Heart left ventricle (tissue), 13 donors: Measurements from ENCODE around the gene SCLY.

Experiments used
- CTCF ChIP-seq, 12 donors: fragments of 200-600 bp; sonication (generic) in 4 of 12; IDR thresholded peaks; one replicate each; pipeline versions ENCODE4 v1.5.0 to v1.8.0; 2018 to 2022; ENCODE audit warnings: antibody characterized with exemption in 12 of 12, mild to moderate bottlenecking in 5 of 12
- POLR2A ChIP-seq, 2 donors: fragments of 450-650 bp; IDR thresholded peaks; one replicate each; pipeline ENCODE4 v1.6.1; 2017; ENCODE audit warnings: antibody characterized with exemption in 2 of 2, mild to moderate bottlenecking in 2 of 2, moderate library complexity in 2 of 2
- donor health status: ischemic (EF 13 %, LVEDD 7.1; RV severe dilation, severe dysfunction).
- donor health status: DM: no; HTN: yes; CAD: no.
- donor health status: DM: no; HTN: no; CAD: no.
- donor health status: ischemic (EF 25% LVEDD 6.9; RV normal size, moderate dysfunction).
- donor health status: ischemic (EF 25% LVEDD 5.7; RV mildly dilated, moderate dysfunction).
- donor health status: ischemic (EF 35%, LVEDD 5.7; RV mildly dilated, moderate dysfunction).
- donor health status: nonischemic (EF 11% LVEDD 7.7; RV severe dilation, severe dysfunction).
- donor health status: DM: yes; HTN: yes; CAD: no.
- donor health status: PGD.
- donor health status: ischemic (EF 29% LVEDD 5.4; RV normal size, mild dysfunction).
- donor health status: nonischemic (EF 23%, LVEDD 6.1; RV moderate dilation, normal function).

DNA sequence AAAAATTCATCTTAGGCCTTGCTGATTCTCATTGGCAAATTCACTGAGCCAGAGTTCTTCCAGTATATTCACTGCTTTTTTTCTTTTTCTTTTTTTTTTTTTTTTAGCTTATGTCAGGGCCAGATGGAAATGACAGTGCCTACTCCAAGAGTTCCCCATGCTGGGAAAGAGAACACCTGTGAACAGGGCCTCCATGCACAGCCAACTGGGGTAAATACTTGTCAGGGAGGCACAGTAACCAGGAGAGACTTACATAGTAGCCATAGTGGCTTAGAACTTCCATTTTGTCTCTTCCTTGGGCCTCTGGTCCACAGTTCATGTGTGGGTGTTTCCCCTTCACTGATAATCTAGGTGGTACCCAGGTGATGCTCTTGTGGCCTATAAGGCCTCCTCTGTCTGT, 15.2 kb upstream of the SCLY start:
- TF ChIP-seq CTCF (IDR thresholded peaks at IDR 0.05) (no peak), POLR2A (IDR thresholded peaks at IDR 0.05) (no peak)
